Neural progenitor cell (in vitro differentiated cells): ENCODE measurements around the gene SEL1L3. TPM values are rescaled to one million over a fixed set of nuclear protein-coding genes. Genes with fewer than 3 reads are reported as not detected.
A peak's percentile ranks its signal among the peaks of the same experiment; 100 is the strongest.

ENCODE experiments used
- DNase-seq: peaks from one replicate; pipeline ENCODE4 v3.0.0-alpha.2; 2016; ENCODE audit warnings: low spot score
- H2AFZ ChIP-seq: fragments of 200-600 bp; sonication (generic); replicated peaks from 2 replicates; pipeline ENCODE4 v1.6.1; 2016; ENCODE audit warnings: antibody characterized with exemption
- H3F3A ChIP-seq: fragments of 200-600 bp; sonication (generic); 2 replicates; pipeline ENCODE4 v1.6.1; 2016; ENCODE audit warnings: antibody characterized with exemption, low read depth
- H3K27ac ChIP-seq: fragments of 200-600 bp; sonication (generic); 2 replicates; pipeline ENCODE4 v1.5.1; 2016; ENCODE audit warnings: mild to moderate bottlenecking
- H3K27me3 ChIP-seq: fragments of 200-600 bp; sonication (generic); 2 replicates; pipeline ENCODE4 v1.6.1; 2016; ENCODE audit warnings: mild to moderate bottlenecking, moderate library complexity
- H3K36me3 ChIP-seq: fragments of 200-600 bp; sonication (generic); 2 replicates; pipeline ENCODE4 v1.5.1; 2016
- H3K4me1 ChIP-seq: fragments of 200-600 bp; sonication (generic); 2 replicates; pipeline ENCODE4 v1.6.1; 2016; ENCODE audit warnings: mixed run types
- H3K4me2 ChIP-seq: fragments of 200-600 bp; sonication (generic); 2 replicates; pipeline ENCODE4 v1.6.1; 2016
- H3K4me3 ChIP-seq: fragments of 200-600 bp; sonication (generic); 2 replicates; pipeline ENCODE4 v1.5.1; 2016
- H3K79me2 ChIP-seq: fragments of 200-600 bp; sonication (generic); 2 replicates; pipeline ENCODE4 v1.6.1; 2016; ENCODE audit warnings: low read depth
- H3K9ac ChIP-seq: fragments of 200-600 bp; sonication (generic); 2 replicates; pipeline ENCODE4 v1.6.1; 2016
- H3K9me3 ChIP-seq: fragments of 200-600 bp; sonication (generic); 2 replicates; pipeline ENCODE4 v1.5.1; 2016; ENCODE audit warnings: low read depth
- H4K20me1 ChIP-seq: fragments of 200-600 bp; sonication (generic); 2 replicates; pipeline ENCODE4 v1.6.1; 2016; ENCODE audit warnings: low read depth
- H3K27ac Mint-ChIP-seq: 3 replicates; pipeline ENCODE4 v1.8.0; 2021; ENCODE audit warnings: mixed read lengths
- H3K27me3 Mint-ChIP-seq: 2 replicates; pipeline ENCODE4 v1.8.0; 2022; ENCODE audit warnings: low read depth, mild to moderate bottlenecking, inconsistent platforms, moderate library complexity, mixed read lengths; ENCODE audit not compliant: insufficient read depth
- H3K36me3 Mint-ChIP-seq: 3 replicates; pipeline ENCODE4 v1.8.0; 2021; ENCODE audit warnings: mixed read lengths
- H3K4me1 Mint-ChIP-seq: 3 replicates; pipeline ENCODE4 v1.8.0; 2021; ENCODE audit warnings: mixed read lengths
- H3K4me3 Mint-ChIP-seq: 3 replicates; pipeline ENCODE4 v1.8.0; 2021; ENCODE audit warnings: mild to moderate bottlenecking, moderate library complexity, mixed read lengths
- H3K9me3 Mint-ChIP-seq: 3 replicates; pipeline ENCODE4 v1.8.0; 2020; ENCODE audit warnings: mixed read lengths
- CTCF ChIP-seq: fragments of 200-600 bp; sonication (generic); IDR thresholded peaks from 2 replicates; pipeline ENCODE4 v1.5.1; 2017; ENCODE audit warnings: antibody characterized with exemption, mild to moderate bottlenecking
- EZH2 ChIP-seq: fragments of 200-600 bp; sonication (generic); IDR thresholded peaks from 2 replicates; pipeline ENCODE4 v1.6.1; 2017; ENCODE audit warnings: antibody characterized with exemption, mild to moderate bottlenecking, moderate library complexity
- EZH2phosphoT487 ChIP-seq: fragments of 200-600 bp; sonication (generic); IDR thresholded peaks from 2 replicates; pipeline ENCODE4 v1.6.1; 2017; ENCODE audit warnings: antibody characterized with exemption
- total RNA-seq: library from RNA; depleted of rRNA; stranded (reverse); fragments of >200 nt; gene quantifications from 2 replicates; pipeline ENCODE4 v1.2.3, GENCODE V29; 2015; ENCODE audit warnings: low replicate concordance

The SEL1L3 gene
- total RNA-seq, 1 donor from 2014 or later: 87.2 TPM

GRCh38 chr4:25801594-25801993, 61.2 kb downstream of the SEL1L3 start:
- no peaks in the 10 kb centered on the region for H3K27me3 Mint-ChIP-seq
- DNase-seq: no peak

GRCh38 chr4:25800245-25800644, 62.5 kb downstream of the SEL1L3 start:
- no peaks in the 10 kb centered on the region for H3K9me3 Mint-ChIP-seq
- H3F3A ChIP-seq: peaks cover 16% of the 10 kb centered on the region
- H3K27ac Mint-ChIP-seq: no peak overlapping the region
- no peak overlapping the region for H3K27ac ChIP-seq
- H3K4me3 ChIP-seq: no peak overlapping the region
- peaks cover 3% of the 10 kb centered on the region for H4K20me1 ChIP-seq
- no peaks in the 10 kb centered on the region for H3K9me3 ChIP-seq
- H3K4me3 Mint-ChIP-seq: no peak overlapping the region
- H3K36me3 ChIP-seq: no peaks in the 10 kb centered on the region
- H3K79me2 ChIP-seq: no peaks in the 10 kb centered on the region
- no peak overlapping the region for H3K9ac ChIP-seq
- no peaks in the 10 kb centered on the region for H3K27me3 ChIP-seq
- peaks cover 20% of the 10 kb centered on the region for H3K36me3 Mint-ChIP-seq
- peaks cover 21% of the 10 kb centered on the region for H3K4me1 ChIP-seq
- H3K4me1 Mint-ChIP-seq: peaks cover 17% of the 10 kb centered on the region
- TF ChIP-seq CTCF: no peak
- TF ChIP-seq EZH2phosphoT487: no peak
- TF ChIP-seq EZH2: no peak
- no peak for DNase-seq
- no peak overlapping the region for H2AFZ ChIP-seq
- no peak overlapping the region for H3K4me2 ChIP-seq
- no peaks in the 10 kb centered on the region for H3K27me3 Mint-ChIP-seq

More at GRCh38 chr4:25801594-25801993, 61.2 kb downstream of the SEL1L3 start:
- H3K9me3 Mint-ChIP-seq: no peaks in the 10 kb centered on the region
- no peaks in the 10 kb centered on the region for H4K20me1 ChIP-seq
- TF ChIP-seq CTCF: no peak
- no peak for TF ChIP-seq EZH2phosphoT487
- no peak for TF ChIP-seq EZH2
- H3K27ac ChIP-seq: no peak overlapping the region
- no peak overlapping the region for H3K4me3 Mint-ChIP-seq
- H3K4me3 ChIP-seq: no peak overlapping the region
- no peak overlapping the region for H2AFZ ChIP-seq
- no peaks in the 10 kb centered on the region for H3K79me2 ChIP-seq
- no peak overlapping the region for H3K4me2 ChIP-seq
- H3K4me1 Mint-ChIP-seq: peaks cover 6% of the 10 kb centered on the region
- peaks cover 18% of the 10 kb centered on the region for H3K36me3 Mint-ChIP-seq
- H3K27ac Mint-ChIP-seq: no peak overlapping the region
- H3K36me3 ChIP-seq: no peaks in the 10 kb centered on the region
- no peak overlapping the region for H3K9ac ChIP-seq
- no peaks in the 10 kb centered on the region for H3K9me3 ChIP-seq
- no peaks in the 10 kb centered on the region for H3K27me3 ChIP-seq
- H3F3A ChIP-seq: peaks cover 2% of the 10 kb centered on the region
- peaks cover 7% of the 10 kb centered on the region for H3K4me1 ChIP-seq

- TF ChIP-seq EZH2phosphoT487: no peak
- no peak for TF ChIP-seq CTCF
- TF ChIP-seq EZH2: no peak
Measured at GRCh38 chr4:25799522-25799921, 63.3 kb downstream of the SEL1L3 start.

More at GRCh38 chr4:25799522-25799921, 63.3 kb downstream of the SEL1L3 start:
- Histone ChIP-seq H3K4me3 (no peak overlapping the region), H3K27ac (no peak overlapping the region), H3K4me1 (peaks cover 21% of the 10 kb centered on the region), H3K79me2 (no peaks in the 10 kb centered on the region), H3K9ac (no peak overlapping the region), H3K36me3 (no peaks in the 10 kb centered on the region), H4K20me1 (peaks cover 3% of the 10 kb centered on the region), H3K9me3 (no peaks in the 10 kb centered on the region), H3F3A (peaks cover 18% of the 10 kb centered on the region), H2AFZ (no peak overlapping the region), H3K4me2 (no peak overlapping the region), H3K27me3 (no peaks in the 10 kb centered on the region)
- H3K4me3 Mint-ChIP-seq: no peak overlapping the region
- no peaks in the 10 kb centered on the region for H3K27me3 Mint-ChIP-seq
- DNase-seq: no peak
- H3K4me1 Mint-ChIP-seq: peaks cover 22% of the 10 kb centered on the region
- no peaks in the 10 kb centered on the region for H3K9me3 Mint-ChIP-seq
- peak overlapping the region; percentile 18 for H3K27ac Mint-ChIP-seq
- H3K36me3 Mint-ChIP-seq: peaks cover 22% of the 10 kb centered on the region
